ENCODE measurements around the gene FUT3. TPM values are rescaled to one million over a fixed set of nuclear protein-coding genes. Genes with fewer than 3 reads are reported as not detected.

Gene FUT3
- 0.05 to 0.06 TPM in 2 of 5 replicates, not detected in the others for total RNA-seq (2022; extraction: Qiagen RNA extraction)

DNA sequence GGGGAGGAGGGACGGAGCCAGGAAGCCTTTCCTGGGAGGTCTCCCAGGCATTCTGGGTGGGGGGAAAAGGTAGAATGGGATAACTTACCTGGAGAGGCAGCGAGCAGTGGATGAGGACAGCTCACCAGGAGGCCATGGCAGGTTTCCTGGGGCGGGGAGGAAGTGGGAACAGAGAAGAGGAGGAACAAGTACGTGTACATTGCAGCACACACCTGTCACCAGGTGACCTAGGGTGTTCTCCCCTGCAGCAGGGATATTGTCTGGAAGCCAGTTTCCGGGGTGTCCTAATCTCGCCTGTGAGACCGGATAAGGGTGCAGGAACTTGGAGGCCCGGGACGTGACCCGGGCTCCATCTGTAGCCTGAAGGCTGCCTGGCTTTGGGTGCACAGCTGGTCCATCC is at the start of gene FUT3:
FUT3 (minus strand) TSS at position 148 of the 400 bp plus-strand sequence.

GRCh38 chr19:5839065-5840017 is 11.9 kb downstream of the FUT3 start, which contains the start of gene FUT6:
FUT6 (minus strand) TSS chr19:5839702; CDS start chr19:5832567, 7,135 bp downstream.

DNA sequence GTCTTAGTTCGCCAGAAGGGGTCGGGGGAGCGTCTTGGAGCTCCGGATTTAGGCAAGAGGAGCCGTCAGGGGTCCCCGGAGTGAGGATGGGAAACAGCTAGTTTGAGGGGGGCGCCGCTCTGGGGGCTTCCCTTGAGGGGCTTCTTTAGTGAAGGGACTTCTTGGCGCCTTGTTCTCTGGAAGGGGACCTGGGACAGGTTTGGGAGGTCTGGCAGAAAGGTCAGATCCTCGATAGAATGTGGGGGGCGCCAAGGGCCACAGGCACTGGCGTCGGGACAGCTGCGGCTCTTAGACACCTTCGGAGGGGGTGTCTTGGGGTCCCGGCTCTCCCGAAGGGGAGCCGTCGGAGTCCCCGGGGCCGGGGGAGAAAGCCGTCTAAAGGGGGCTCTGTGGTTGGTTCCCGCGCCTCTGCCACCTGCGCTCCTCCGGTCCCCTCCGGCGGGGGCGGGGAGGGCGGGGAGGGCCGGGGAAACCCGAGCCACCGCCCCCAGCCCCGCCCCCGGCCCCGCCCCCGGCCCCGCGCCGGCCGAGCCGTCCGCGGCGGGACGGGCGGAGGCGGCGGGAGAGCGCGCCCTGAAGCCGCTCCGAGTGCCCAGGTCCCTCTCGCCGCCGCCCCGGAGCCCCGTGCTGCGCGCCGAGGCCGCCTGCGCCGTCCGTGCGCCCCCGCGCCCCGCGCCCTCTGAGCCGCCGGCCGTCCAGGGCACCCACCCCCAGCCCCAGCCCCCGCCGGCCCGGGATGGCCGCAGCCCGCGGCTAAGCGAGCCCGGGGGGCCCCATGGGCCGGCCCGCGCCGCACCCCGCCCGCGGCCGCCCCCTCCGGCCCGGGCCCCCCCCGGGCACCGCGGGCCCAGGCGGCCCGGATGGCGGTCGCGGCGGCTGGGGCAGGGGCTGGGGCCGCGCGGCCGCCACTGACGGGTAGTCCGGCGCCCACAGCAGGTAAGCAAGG is 46.5 kb downstream of the FUT3 start, which contains the start of gene NRTN:
NRTN (plus strand) TSS at position 552 of the 946 bp plus-strand sequence. CDS start 19,099 bp downstream, outside the sequence.

Other genes with a start within 250 kb of the FUT3 start
- gene SAFB2, start 228.7 kb downstream of the FUT3 start, total RNA-seq (2022; extraction: Qiagen RNA extraction) = 32.5 to 36.1 TPM (median 33.8 TPM) in 5 replicates
- 48.8 to 62.9 TPM (median 51.8 TPM) in 5 replicates for gene SAFB, start 228.4 kb downstream of the FUT3 start, total RNA-seq (2022; extraction: Qiagen RNA extraction)
- 42.9 to 71.6 TPM (median 67.7 TPM) in 5 replicates for gene MICOS13, start 170.9 kb downstream of the FUT3 start, total RNA-seq (2022; extraction: Qiagen RNA extraction)
- 3.7 to 5.7 TPM (median 4.5 TPM) in 5 replicates for gene HSD11B1L, start 170.4 kb downstream of the FUT3 start, total RNA-seq (2022; extraction: Qiagen RNA extraction)
- gene RPL36, start 161.2 kb downstream of the FUT3 start, total RNA-seq (2022; extraction: Qiagen RNA extraction) = 626 to 897 TPM (median 766 TPM) in 5 replicates
- gene LONP1, start 131.3 kb downstream of the FUT3 start, total RNA-seq (2022; extraction: Qiagen RNA extraction) = 55.4 to 58.6 TPM (median 57.8 TPM) in 5 replicates
- 0.03 TPM in 2 of 5 replicates, not detected in the others for gene CATSPERD, start 130.8 kb downstream of the FUT3 start, total RNA-seq (2022; extraction: Qiagen RNA extraction)
- 1.3 to 2.8 TPM (median 2.4 TPM) in 5 replicates for gene PRR22, start 66.7 kb downstream of the FUT3 start, total RNA-seq (2022; extraction: Qiagen RNA extraction)
- 26.8 to 30.4 TPM (median 28.9 TPM) in 5 replicates for gene DUS3L, start 60.3 kb downstream of the FUT3 start, total RNA-seq (2022; extraction: Qiagen RNA extraction)
- gene NRTN, start 46.4 kb downstream of the FUT3 start, total RNA-seq (2022; extraction: Qiagen RNA extraction) = 0.55 to 1.4 TPM (median 1.2 TPM) in 5 replicates
- gene FUT6, start 11.7 kb downstream of the FUT3 start, total RNA-seq (2022; extraction: Qiagen RNA extraction) = not detected in 5 replicates
- not detected in 5 replicates for gene FUT5, start 19.1 kb upstream of the FUT3 start, total RNA-seq (2022; extraction: Qiagen RNA extraction)
- gene NDUFA11, start 52.3 kb upstream of the FUT3 start, total RNA-seq (2022; extraction: Qiagen RNA extraction) = 181 to 306 TPM (median 282 TPM) in 5 replicates
- 0.34 to 0.62 TPM (median 0.58 TPM) in 5 replicates for gene VMAC, start 53.4 kb upstream of the FUT3 start, total RNA-seq (2022; extraction: Qiagen RNA extraction)
- 0.74 to 1.9 TPM (median 1.4 TPM) in 5 replicates for gene CAPS, start 62.8 kb upstream of the FUT3 start, total RNA-seq (2022; extraction: Qiagen RNA extraction)
- gene RANBP3, start 126.7 kb upstream of the FUT3 start, total RNA-seq (2022; extraction: Qiagen RNA extraction) = 38.4 to 44.0 TPM (median 40.2 TPM) in 5 replicates

All from A549 treated with Hydrocortisone at 1 μM for 4 hours (cell line).